Measurements from ENCODE around the gene PIAS3.
A peak's percentile ranks its signal among the peaks of the same experiment; 100 is the strongest.

Gene PIAS3

GRCh38 chr1:145858901-145859490 is at the start of gene PIAS3:
PIAS3 (minus strand) TSS chr1:145859081; CDS start chr1:145858990, 91 bp downstream.
- DNase-seq (ENCODE audit: low read depth), result peak; percentile 90

- DNase-seq (ENCODE audit: low read depth), result peak; percentile 35
These were observed 49.8 kb upstream of the PIAS3 start for GRCh38 chr1:145908653-145909052.

- peak; percentile 28 for DNase-seq (ENCODE audit: low read depth)
These were observed 48.3 kb upstream of the PIAS3 start for GRCh38 chr1:145906954-145907753.

- DNase-seq (ENCODE audit: low read depth), result no peak
These were observed 42.6 kb upstream of the PIAS3 start for GRCh38 chr1:145901312-145902021.

GRCh38 chr1:145898756-145899155 is 39.9 kb upstream of the PIAS3 start:
- no peak for DNase-seq (ENCODE audit: low read depth)

GRCh38 chr1:145897969-145898368 is 39.1 kb upstream of the PIAS3 start:
- no peak for DNase-seq (ENCODE audit: low read depth)

GRCh38 chr1:145895471-145895870 is 36.6 kb upstream of the PIAS3 start:
- no peak for DNase-seq (ENCODE audit: low read depth)

- no peak for DNase-seq (ENCODE audit: low read depth)
These were observed 34.6 kb upstream of the PIAS3 start for GRCh38 chr1:145893306-145894055.

GRCh38 chr1:145892486-145893087 is 33.7 kb upstream of the PIAS3 start:
- DNase-seq (ENCODE audit: low read depth), result no peak

- peak; percentile 97 for DNase-seq (ENCODE audit: low read depth)
These were observed 33.0 kb upstream of the PIAS3 start for GRCh38 chr1:145891587-145892485.

- DNase-seq (ENCODE audit: low read depth), result no peak
These were observed 32.3 kb upstream of the PIAS3 start for GRCh38 chr1:145891143-145891542.

GRCh38 chr1:145889722-145890121 is 30.8 kb upstream of the PIAS3 start:
- DNase-seq (ENCODE audit: low read depth), result no peak

GRCh38 chr1:145887631-145888030 is 28.8 kb upstream of the PIAS3 start:
- DNase-seq (ENCODE audit: low read depth), result no peak

- no peak for DNase-seq (ENCODE audit: low read depth)
These were observed 27.9 kb upstream of the PIAS3 start for GRCh38 chr1:145886816-145887215.

GRCh38 chr1:145886390-145886789 is 27.5 kb upstream of the PIAS3 start:
- DNase-seq (ENCODE audit: low read depth), result no peak

- no peak for DNase-seq (ENCODE audit: low read depth)
These were observed 26.9 kb upstream of the PIAS3 start, which contains the start of gene ANKRD35 for GRCh38 chr1:145885738-145886287. ANKRD35 (minus strand) TSS chr1:145885866; CDS start chr1:145885758, 108 bp downstream.

GRCh38 chr1:145884675-145885074 is 25.8 kb upstream of the PIAS3 start:
- peak; percentile 26 for DNase-seq (ENCODE audit: low read depth)

GRCh38 chr1:145879775-145880174 is 20.9 kb upstream of the PIAS3 start:
- DNase-seq (ENCODE audit: low read depth), result no peak

- no peak for DNase-seq (ENCODE audit: low read depth)
These were observed 19.8 kb upstream of the PIAS3 start for GRCh38 chr1:145878724-145879123.

- DNase-seq (ENCODE audit: low read depth), result no peak
These were observed 19.1 kb upstream of the PIAS3 start for GRCh38 chr1:145877923-145878486.
